Left lung (tissue), 10 donors: Measurements from ENCODE around the gene LIPN. TPM values are rescaled to one million over a fixed set of nuclear protein-coding genes. Genes with fewer than 3 reads are reported as not detected.

ENCODE experiments used
- ATAC-seq: fragments of 200-7000 bp; cut with Tn5 transposase; one replicate; pipeline ENCODE4 v1.9.1; 2020; ENCODE audit warnings: moderate library complexity
- DNase-seq, 4 donors: peaks; one replicate each; pipeline ENCODE4 v3.0.0-alpha.2; 2013 to 2020
- H3K27ac ChIP-seq, 2 donors: fragments of 200-600 bp; sonication (generic) in 1 of 2; one replicate each; pipeline versions ENCODE4 v1.5.0 to v1.8.0; 2020 to 2021
- H3K27me3 ChIP-seq, 2 donors: fragments of 200-600 bp; sonication (generic) in 1 of 2; one replicate each; pipeline versions ENCODE4 v1.5.0 to v1.8.0; 2020 to 2021
- H3K36me3 ChIP-seq, 2 donors: fragments of 200-600 bp; sonication (generic) in 1 of 2; one replicate each; pipeline versions ENCODE4 v1.5.0 to v1.8.0; 2020 to 2021
- H3K4me1 ChIP-seq, 2 donors: fragments of 200-600 bp; one replicate each; pipeline ENCODE4 v1.8.0; 2021
- H3K4me3 ChIP-seq, 2 donors: fragments of 200-600 bp; sonication (generic) in 1 of 2; one replicate each; pipeline versions ENCODE4 v1.5.0 to v1.8.0; 2020 to 2021; ENCODE audit warnings: mild to moderate bottlenecking in 1 of 2
- H3K9me3 ChIP-seq, 2 donors: fragments of 200-600 bp; sonication (generic) in 1 of 2; one replicate each; pipeline versions ENCODE4 v1.5.0 to v1.8.0; 2020 to 2021
- CTCF ChIP-seq, 2 donors: fragments of 200-600 bp; sonication (generic) in 1 of 2; IDR thresholded peaks; one replicate each; pipeline versions ENCODE4 v1.5.0 to v1.8.0; 2021; ENCODE audit warnings: antibody characterized with exemption in 2 of 2
- intact Hi-C, 2 donors: fragments of 100-400 bp; cut with DNase I; formaldehyde crosslinking; loops; one replicate each; pipeline versions ENCODE4 v1.11.2 to v1.14.2; 2022
- polyA plus RNA-seq, 6 donors: library from polyadenylated mRNA; unstranded; fragments of 120-200 nt; gene quantifications; one replicate each; pipeline ENCODE4 v1.2.1, GENCODE V29; 2013; ENCODE audit not compliant: insufficient read length in 6 of 6
- total RNA-seq, 2 donors: library from RNA; stranded (reverse); fragmentation: NEBNext Ultra II Directional; extraction: Animal tissue kit (Norgen Biotek cat#: 25700); gene quantifications; one replicate each; pipeline ENCODE4 v1.2.1, GENCODE V29; 2021
- donor health status: DM: no; HTN: yes; CAD: no.
- donor health status: DM: no; HTN: no; CAD: no.

LIPN gene
- total and polyA plus RNA-seq, 8 donors: 1.2 TPM; not detected in 7

- intact Hi-C loops: no loop called here
These were observed 21.4 kb downstream of the LIPN start for GRCh38 chr10:88781206-88781605.

GRCh38 chr10:88782222-88782621, 22.4 kb downstream of the LIPN start:
- Histone ChIP-seq H3K27me3 (no peaks in the 10 kb centered on the region), H3K27ac (no peak overlapping the region), H3K36me3 (no peaks in the 10 kb centered on the region), H3K9me3 (no peaks in the 10 kb centered on the region), H3K4me1 (no peaks in the 10 kb centered on the region), H3K4me3 (no peak overlapping the region)
- intact Hi-C loops: no loop called here
- ATAC-seq (no peak), DNase-seq (no peak)
- TF ChIP-seq CTCF (IDR thresholded peaks at IDR 0.05): no peak

More at GRCh38 chr10:88781206-88781605, 21.4 kb downstream of the LIPN start:
- H3K9me3 ChIP-seq: no peaks in the 10 kb centered on the region
- no peaks in the 10 kb centered on the region for H3K36me3 ChIP-seq
- no peak overlapping the region for H3K4me3 ChIP-seq
- H3K27me3 ChIP-seq: no peaks in the 10 kb centered on the region
- DNase-seq (no peak), ATAC-seq (no peak)
- H3K27ac ChIP-seq: no peak overlapping the region
- no peaks in the 10 kb centered on the region for H3K4me1 ChIP-seq
- TF ChIP-seq CTCF (IDR thresholded peaks at IDR 0.05): no peak

- TF ChIP-seq CTCF (IDR thresholded peaks at IDR 0.05): no peak
- Histone ChIP-seq H3K4me1 (no peaks in the 10 kb centered on the region), H3K4me3 (no peak overlapping the region), H3K36me3 (no peaks in the 10 kb centered on the region), H3K9me3 (no peaks in the 10 kb centered on the region), H3K27me3 (no peaks in the 10 kb centered on the region), H3K27ac (no peak overlapping the region)
- intact Hi-C loops: no loop called here
- ATAC-seq (no peak), DNase-seq (no peak)
These were observed 23.9 kb downstream of the LIPN start for GRCh38 chr10:88783724-88784123.

- Histone ChIP-seq H3K4me1 (no peaks in the 10 kb centered on the region), H3K27me3 (no peaks in the 10 kb centered on the region), H3K4me3 (no peak overlapping the region), H3K27ac (no peak overlapping the region), H3K9me3 (no peaks in the 10 kb centered on the region), H3K36me3 (no peaks in the 10 kb centered on the region)
- no peak for ATAC-seq
- TF ChIP-seq CTCF (IDR thresholded peaks at IDR 0.05): no peak
- intact Hi-C loops: no loop called here
- DNase-seq: peak in 1 of 4 donors; percentile 43
These were observed 26.4 kb downstream of the LIPN start for GRCh38 chr10:88786032-88786770.

GRCh38 chr10:88787463-88787862, 27.6 kb downstream of the LIPN start:
- DNase-seq: no peak
- Histone ChIP-seq H3K27me3 (no peaks in the 10 kb centered on the region), H3K4me1 (peaks cover 0 to 8% of the 10 kb centered on the region in 2 donors), H3K27ac (no peak overlapping the region), H3K4me3 (no peak overlapping the region), H3K36me3 (no peaks in the 10 kb centered on the region), H3K9me3 (no peaks in the 10 kb centered on the region)
- intact Hi-C loops: no loop called here
- no peak for TF ChIP-seq CTCF (IDR thresholded peaks at IDR 0.05)
- ATAC-seq: no peak
